ENCODE results near the gene CYP3A4. TPM values are rescaled to one million over a fixed set of nuclear protein-coding genes. Genes with fewer than 3 reads are reported as not detected.

Gene CYP3A4
- total RNA-seq, 1 experiment from 2014 or later: not detected

DNA sequence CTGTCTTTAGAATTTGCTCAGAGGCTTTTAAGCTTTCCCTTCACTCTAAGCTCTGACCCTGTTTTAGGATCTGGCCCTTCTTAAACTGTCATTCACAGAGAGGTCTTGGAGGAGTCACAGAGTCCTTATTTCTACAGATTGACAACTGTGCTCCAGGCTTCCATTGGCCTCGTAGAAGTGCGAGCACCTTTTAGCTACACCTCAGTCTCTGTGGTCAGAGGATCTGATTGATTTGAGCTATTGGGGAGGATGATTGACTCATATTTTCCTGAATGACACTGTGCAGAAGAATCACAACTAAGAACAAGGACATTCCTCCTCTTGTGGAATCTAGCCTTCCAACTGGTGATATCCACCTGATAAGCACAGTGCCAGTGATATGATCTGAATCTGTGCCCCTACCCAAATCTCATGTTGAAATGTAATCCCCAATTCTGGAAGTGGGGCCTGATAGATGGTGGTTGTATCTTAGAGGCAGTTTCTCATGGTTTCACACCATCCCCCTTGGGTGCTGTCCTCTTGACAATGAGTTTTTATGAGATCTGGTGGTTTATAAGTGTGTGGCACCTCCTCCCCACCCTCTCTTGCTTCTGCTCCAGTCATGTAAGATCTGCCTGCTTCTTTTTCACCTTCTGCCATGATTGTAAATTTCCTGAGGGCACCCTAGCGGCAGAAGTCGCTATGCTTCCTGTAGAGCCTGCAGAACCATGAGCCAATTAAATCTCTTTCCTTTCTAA is 52.2 kb downstream of the CYP3A4 start:
- no peaks in the 10 kb centered on the region for H3F3A ChIP-seq (ENCODE audit: low read length, unreplicated experiment)
- DNase-seq (no peak), ATAC-seq (no peak)
- TF ChIP-seq, protein P1, sequence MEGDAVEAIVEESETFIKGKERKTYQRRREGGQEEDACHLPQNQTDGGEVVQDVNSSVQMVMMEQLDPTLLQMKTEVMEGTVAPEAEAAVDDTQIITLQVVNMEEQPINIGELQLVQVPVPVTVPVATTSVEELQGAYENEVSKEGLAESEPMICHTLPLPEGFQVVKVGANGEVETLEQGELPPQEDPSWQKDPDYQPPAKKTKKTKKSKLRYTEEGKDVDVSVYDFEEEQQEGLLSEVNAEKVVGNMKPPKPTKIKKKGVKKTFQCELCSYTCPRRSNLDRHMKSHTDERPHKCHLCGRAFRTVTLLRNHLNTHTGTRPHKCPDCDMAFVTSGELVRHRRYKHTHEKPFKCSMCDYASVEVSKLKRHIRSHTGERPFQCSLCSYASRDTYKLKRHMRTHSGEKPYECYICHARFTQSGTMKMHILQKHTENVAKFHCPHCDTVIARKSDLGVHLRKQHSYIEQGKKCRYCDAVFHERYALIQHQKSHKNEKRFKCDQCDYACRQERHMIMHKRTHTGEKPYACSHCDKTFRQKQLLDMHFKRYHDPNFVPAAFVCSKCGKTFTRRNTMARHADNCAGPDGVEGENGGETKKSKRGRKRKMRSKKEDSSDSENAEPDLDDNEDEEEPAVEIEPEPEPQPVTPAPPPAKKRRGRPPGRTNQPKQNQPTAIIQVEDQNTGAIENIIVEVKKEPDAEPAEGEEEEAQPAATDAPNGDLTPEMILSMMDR (conservative IDR thresholded peaks at IDR 0.05; ENCODE audit: low read depth, low read length): no peak
- no peak for TF ChIP-seq EZH2 (IDR thresholded peaks at IDR 0.05; ENCODE audit: low read length, unreplicated experiment)
- TF ChIP-seq EZH2phosphoT487 (IDR thresholded peaks at IDR 0.05; ENCODE audit: borderline replicate concordance, low read length): no peak
- no peaks in the 10 kb centered on the region for H4K20me1 ChIP-seq (ENCODE audit: low read length)
- POLR2A ChIA-PET (ENCODE audit: unreplicated experiment): no interaction called here
- CTCF ChIA-PET: no interaction called here
- no TSS peak for BruUV-seq (replicated peaks)
- no peaks in the 10 kb centered on the region for H3K9me3 ChIP-seq (ENCODE audit: low read length)
- no peaks in the 10 kb centered on the region for H3K27me3 ChIP-seq (ENCODE audit: low read length)
- no peaks in the 10 kb centered on the region for H3K9me2 ChIP-seq (replicated peaks; ENCODE audit: low read length)
- H3K9ac ChIP-seq (ENCODE audit: low read length): no peak overlapping the region
- no peak overlapping the region for H3K27ac ChIP-seq (ENCODE audit: low read length)
- H3K4me1 ChIP-seq (ENCODE audit: insufficient read depth, low read length): peaks cover 10% of the 10 kb centered on the region
- intact Hi-C loops (cut with micrococcal nuclease): no loop called here
- no peaks in the 10 kb centered on the region for H3K36me3 ChIP-seq (ENCODE audit: low read depth, low read length)
- H3K4me3 ChIP-seq (ENCODE audit: low read length): no peak overlapping the region
- no peak overlapping the region for H2AFZ ChIP-seq (ENCODE audit: low read length)
- no peaks in the 10 kb centered on the region for H3K79me2 ChIP-seq (ENCODE audit: low read length)
- no peak overlapping the region for H3K4me2 ChIP-seq (ENCODE audit: low read length)

DNA sequence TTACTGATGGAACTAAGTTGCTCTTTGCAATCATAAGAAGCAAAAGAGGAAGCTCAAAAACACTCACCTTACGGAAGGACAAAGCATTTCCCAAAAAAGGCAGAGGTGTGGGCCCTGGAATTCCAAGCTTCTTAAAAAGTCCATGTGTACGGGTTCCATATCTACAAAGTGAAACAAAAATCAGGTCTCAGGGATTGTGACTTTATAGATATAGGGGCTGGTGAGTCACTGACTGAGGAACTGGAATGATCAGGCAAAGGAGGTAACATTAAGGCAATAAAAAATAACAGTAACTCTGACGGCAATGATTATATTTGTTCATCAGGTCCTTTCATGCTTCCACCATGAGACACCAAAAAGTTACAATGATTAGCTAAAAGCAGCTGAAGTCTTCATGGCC is 53.0 kb downstream of the CYP3A4 start:
- H3K4me1 ChIP-seq (ENCODE audit: insufficient read depth, low read length): peaks cover 10% of the 10 kb centered on the region
- H3K4me2 ChIP-seq (ENCODE audit: low read length): peak overlapping the region; percentile 31; the same call in 1 of the 2 replicates
- no peaks in the 10 kb centered on the region for H3K9me3 ChIP-seq (ENCODE audit: low read length)
- H3K27me3 ChIP-seq (ENCODE audit: low read length): no peaks in the 10 kb centered on the region
- no peaks in the 10 kb centered on the region for H3K36me3 ChIP-seq (ENCODE audit: low read depth, low read length)
- H3K9me2 ChIP-seq (replicated peaks; ENCODE audit: low read length): no peaks in the 10 kb centered on the region
- ChIA-PET POLR2A (ENCODE audit: unreplicated experiment) (no interaction called here), CTCF (no interaction called here)
- no peak overlapping the region for H3K9ac ChIP-seq (ENCODE audit: low read length)
- intact Hi-C loops (cut with micrococcal nuclease): no loop called here
- no peak for ATAC-seq
- no peaks in the 10 kb centered on the region for H3K79me2 ChIP-seq (ENCODE audit: low read length)
- no peaks in the 10 kb centered on the region for H3F3A ChIP-seq (ENCODE audit: low read length, unreplicated experiment)
- no peaks in the 10 kb centered on the region for H4K20me1 ChIP-seq (ENCODE audit: low read length)
- no peak overlapping the region for H3K4me3 ChIP-seq (ENCODE audit: low read length)
- H2AFZ ChIP-seq (ENCODE audit: low read length): no peak overlapping the region
- no peak overlapping the region for H3K27ac ChIP-seq (ENCODE audit: low read length)
- TF ChIP-seq, protein P1 (conservative IDR thresholded peaks at IDR 0.05; ENCODE audit: low read depth, low read length): no peak
- TF ChIP-seq EZH2phosphoT487 (IDR thresholded peaks at IDR 0.05; ENCODE audit: borderline replicate concordance, low read length) (no peak), EZH2 (IDR thresholded peaks at IDR 0.05; ENCODE audit: low read length, unreplicated experiment) (no peak)
- peak; percentile 15 for DNase-seq
- BruUV-seq (replicated peaks): no TSS peak

DNA sequence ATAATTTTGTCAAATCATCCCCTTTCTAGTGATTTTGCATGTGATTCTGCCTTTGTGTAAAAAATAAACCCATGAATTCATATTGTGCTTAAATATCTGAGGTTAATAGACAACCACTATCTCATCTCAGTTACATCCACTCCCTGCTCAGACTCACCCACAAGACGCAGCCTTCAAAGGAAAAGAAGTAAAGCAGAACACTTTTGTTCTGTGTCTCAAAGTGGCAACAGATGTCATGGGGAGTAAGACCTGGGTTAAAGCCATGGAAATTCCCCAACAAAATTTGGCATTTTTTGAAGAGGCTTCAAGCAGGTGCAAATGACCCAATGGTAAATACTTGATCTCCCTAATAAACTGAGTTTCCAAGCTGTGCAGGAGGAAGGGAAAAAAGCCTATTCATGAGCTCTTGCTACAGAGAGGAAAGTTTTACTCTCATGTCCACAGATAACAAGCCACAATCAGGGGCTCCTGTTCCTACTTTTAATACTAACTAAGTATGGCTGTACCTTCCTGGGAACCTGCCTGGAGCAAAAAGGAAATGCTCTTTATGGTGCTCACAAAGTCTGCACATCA is 53.7 kb downstream of the CYP3A4 start:
- no peak overlapping the region for H3K27ac ChIP-seq (ENCODE audit: low read length)
- no peaks in the 10 kb centered on the region for H3K9me3 ChIP-seq (ENCODE audit: low read length)
- no peaks in the 10 kb centered on the region for H3F3A ChIP-seq (ENCODE audit: low read length, unreplicated experiment)
- no peaks in the 10 kb centered on the region for H4K20me1 ChIP-seq (ENCODE audit: low read length)
- DNase-seq: no peak
- no peak overlapping the region for H3K4me3 ChIP-seq (ENCODE audit: low read length)
- no peak for ATAC-seq
- no peak overlapping the region for H3K4me2 ChIP-seq (ENCODE audit: low read length)
- no peaks in the 10 kb centered on the region for H3K27me3 ChIP-seq (ENCODE audit: low read length)
- no peaks in the 10 kb centered on the region for H3K36me3 ChIP-seq (ENCODE audit: low read depth, low read length)
- intact Hi-C loops (cut with micrococcal nuclease): no loop called here
- ChIA-PET CTCF (no interaction called here), POLR2A (ENCODE audit: unreplicated experiment) (no interaction called here)
- no peak for TF ChIP-seq EZH2 (IDR thresholded peaks at IDR 0.05; ENCODE audit: low read length, unreplicated experiment)
- no peak for TF ChIP-seq EZH2phosphoT487 (IDR thresholded peaks at IDR 0.05; ENCODE audit: borderline replicate concordance, low read length)
- TF ChIP-seq, protein P1 (conservative IDR thresholded peaks at IDR 0.05; ENCODE audit: low read depth, low read length): no peak
- H3K4me1 ChIP-seq (ENCODE audit: insufficient read depth, low read length): peaks cover 10% of the 10 kb centered on the region
- no TSS peak for BruUV-seq (replicated peaks)
- no peaks in the 10 kb centered on the region for H3K79me2 ChIP-seq (ENCODE audit: low read length)
- no peaks in the 10 kb centered on the region for H3K9me2 ChIP-seq (replicated peaks; ENCODE audit: low read length)
- no peak overlapping the region for H2AFZ ChIP-seq (ENCODE audit: low read length)
- H3K9ac ChIP-seq (ENCODE audit: low read length): no peak overlapping the region
